Type B pancreatic cell (in vitro differentiated cells): Measurements from ENCODE around the gene SLC36A2. TPM values are rescaled to one million over a fixed set of nuclear protein-coding genes. Genes with fewer than 3 reads are reported as not detected.

Experiments
- DNase-seq: peaks from one replicate; pipeline ENCODE4 v3.0.0; 2021; ENCODE audit warnings: mixed read lengths; ENCODE audit not compliant: unreplicated experiment; ENCODE audit errors: extremely low spot score
- H3K27ac Mint-ChIP-seq: 2 replicates; pipeline ENCODE4 v1.8.0; 2021; ENCODE audit warnings: mild to moderate bottlenecking, mixed read lengths
- H3K27me3 Mint-ChIP-seq: 2 replicates; pipeline ENCODE4 v1.8.0; 2021; ENCODE audit warnings: mixed read lengths
- H3K36me3 Mint-ChIP-seq: 2 replicates; pipeline ENCODE4 v1.8.0; 2021; ENCODE audit warnings: mixed read lengths
- H3K4me1 Mint-ChIP-seq: one replicate; pipeline ENCODE4 v1.8.0; 2021; ENCODE audit warnings: mixed read lengths; ENCODE audit not compliant: unreplicated experiment
- H3K4me3 Mint-ChIP-seq: 2 replicates; pipeline ENCODE4 v1.8.0; 2021; ENCODE audit warnings: mild to moderate bottlenecking, mixed read lengths
- H3K9me3 Mint-ChIP-seq: 2 replicates; pipeline ENCODE4 v1.8.0; 2021; ENCODE audit warnings: mixed read lengths
- total RNA-seq: library from RNA; stranded (reverse); gene quantifications from 2 replicates; pipeline ENCODE4 v1.2.1, GENCODE V29; 2021; ENCODE audit warnings: low replicate concordance
- TF ChIP-seq, protein P1 (sequence below): fragments of 200-600 bp; sonication (generic); conservative IDR thresholded peaks from 2 replicates; pipeline ENCODE4 v1.5.0; 2021; ENCODE audit warnings: antibody characterized with exemption, mild to moderate bottlenecking

Gene SLC36A2
- total RNA-seq, 1 donor from 2014 or later: not detected

DNA sequence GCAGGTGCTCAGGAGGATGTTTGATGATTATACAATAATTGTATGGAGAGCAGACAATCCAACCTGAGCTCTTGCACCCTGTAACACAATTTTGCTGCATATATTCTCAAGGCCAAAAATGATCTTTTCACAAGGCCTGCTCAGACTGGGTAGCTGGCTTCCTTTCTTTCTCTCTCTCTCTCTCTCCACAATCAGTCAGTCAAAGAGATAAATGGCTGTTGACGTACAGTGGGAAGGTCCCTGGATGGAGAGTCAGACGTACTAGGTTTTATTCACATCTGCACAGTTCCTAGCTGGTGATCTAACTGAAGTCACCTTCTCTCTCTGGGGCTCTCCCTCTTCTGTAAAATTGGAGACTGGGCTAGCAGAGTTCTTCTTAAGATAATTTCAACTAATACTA lies 19.8 kb downstream of the SLC36A2 start:
- H3K27me3 Mint-ChIP-seq: no peaks in the 10 kb centered on the region
- TF ChIP-seq, protein P1, sequence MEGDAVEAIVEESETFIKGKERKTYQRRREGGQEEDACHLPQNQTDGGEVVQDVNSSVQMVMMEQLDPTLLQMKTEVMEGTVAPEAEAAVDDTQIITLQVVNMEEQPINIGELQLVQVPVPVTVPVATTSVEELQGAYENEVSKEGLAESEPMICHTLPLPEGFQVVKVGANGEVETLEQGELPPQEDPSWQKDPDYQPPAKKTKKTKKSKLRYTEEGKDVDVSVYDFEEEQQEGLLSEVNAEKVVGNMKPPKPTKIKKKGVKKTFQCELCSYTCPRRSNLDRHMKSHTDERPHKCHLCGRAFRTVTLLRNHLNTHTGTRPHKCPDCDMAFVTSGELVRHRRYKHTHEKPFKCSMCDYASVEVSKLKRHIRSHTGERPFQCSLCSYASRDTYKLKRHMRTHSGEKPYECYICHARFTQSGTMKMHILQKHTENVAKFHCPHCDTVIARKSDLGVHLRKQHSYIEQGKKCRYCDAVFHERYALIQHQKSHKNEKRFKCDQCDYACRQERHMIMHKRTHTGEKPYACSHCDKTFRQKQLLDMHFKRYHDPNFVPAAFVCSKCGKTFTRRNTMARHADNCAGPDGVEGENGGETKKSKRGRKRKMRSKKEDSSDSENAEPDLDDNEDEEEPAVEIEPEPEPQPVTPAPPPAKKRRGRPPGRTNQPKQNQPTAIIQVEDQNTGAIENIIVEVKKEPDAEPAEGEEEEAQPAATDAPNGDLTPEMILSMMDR: no peak

DNA sequence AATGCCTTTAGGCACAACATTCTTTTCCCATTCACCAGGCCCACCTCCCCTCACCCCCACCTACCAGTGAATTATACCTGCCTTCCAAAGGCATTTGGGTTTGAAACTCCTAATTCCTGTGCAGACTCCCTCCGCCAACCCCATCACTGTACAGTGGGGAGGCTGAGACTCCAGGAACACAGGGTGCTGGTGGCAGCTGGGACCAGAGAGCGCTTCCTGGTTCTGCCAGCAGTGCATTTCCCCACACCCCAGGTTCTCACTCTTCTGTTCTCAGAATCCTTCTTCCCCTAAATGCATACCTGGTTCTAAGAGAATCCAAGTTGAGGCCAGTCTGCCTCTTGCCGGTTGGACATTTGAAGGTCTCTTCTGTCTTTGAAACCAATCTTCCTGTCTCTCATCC lies 21.1 kb downstream of the SLC36A2 start:
- no peaks in the 10 kb centered on the region for H3K27me3 Mint-ChIP-seq
- DNase-seq: no peak
- TF ChIP-seq, protein P1: no peak
- H3K9me3 Mint-ChIP-seq: no peaks in the 10 kb centered on the region
- H3K4me1 Mint-ChIP-seq: peaks cover 4% of the 10 kb centered on the region
- H3K27ac Mint-ChIP-seq: no peak overlapping the region
- H3K36me3 Mint-ChIP-seq: no peaks in the 10 kb centered on the region
- no peak overlapping the region for H3K4me3 Mint-ChIP-seq

More for the DNA sequence above, 19.8 kb downstream of the SLC36A2 start:
- H3K27ac Mint-ChIP-seq: no peak overlapping the region
- H3K9me3 Mint-ChIP-seq: no peaks in the 10 kb centered on the region
- no peaks in the 10 kb centered on the region for H3K36me3 Mint-ChIP-seq
- H3K4me3 Mint-ChIP-seq: no peak overlapping the region
- no peaks in the 10 kb centered on the region for H3K4me1 Mint-ChIP-seq
- no peak for DNase-seq

DNA sequence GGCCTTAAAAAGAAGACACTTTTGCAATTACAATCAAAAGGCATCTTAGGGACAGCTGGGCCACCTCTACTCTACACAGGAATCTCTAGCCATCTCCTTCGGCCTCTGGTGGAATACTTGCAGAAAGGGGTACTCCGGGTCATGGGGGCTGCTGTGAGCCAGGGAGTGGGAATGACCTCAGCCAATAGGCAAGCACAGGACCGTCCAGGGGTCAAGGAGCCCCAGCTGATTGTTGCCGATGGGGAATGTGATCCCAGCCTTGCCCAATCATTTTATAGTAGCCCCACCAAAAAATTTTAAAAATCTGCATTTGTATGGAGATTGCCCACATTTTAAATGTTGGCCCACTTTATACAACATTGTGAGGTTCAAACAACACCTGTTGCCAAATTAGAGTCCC lies 26.9 kb downstream of the SLC36A2 start:
- Mint-ChIP-seq H3K36me3 (no peaks in the 10 kb centered on the region), H3K4me3 (no peak overlapping the region), H3K4me1 (peaks cover 8% of the 10 kb centered on the region), H3K9me3 (no peaks in the 10 kb centered on the region), H3K27ac (no peak overlapping the region), H3K27me3 (peaks cover 3% of the 10 kb centered on the region)
- DNase-seq: no peak
- TF ChIP-seq, protein P1: no peak

DNA sequence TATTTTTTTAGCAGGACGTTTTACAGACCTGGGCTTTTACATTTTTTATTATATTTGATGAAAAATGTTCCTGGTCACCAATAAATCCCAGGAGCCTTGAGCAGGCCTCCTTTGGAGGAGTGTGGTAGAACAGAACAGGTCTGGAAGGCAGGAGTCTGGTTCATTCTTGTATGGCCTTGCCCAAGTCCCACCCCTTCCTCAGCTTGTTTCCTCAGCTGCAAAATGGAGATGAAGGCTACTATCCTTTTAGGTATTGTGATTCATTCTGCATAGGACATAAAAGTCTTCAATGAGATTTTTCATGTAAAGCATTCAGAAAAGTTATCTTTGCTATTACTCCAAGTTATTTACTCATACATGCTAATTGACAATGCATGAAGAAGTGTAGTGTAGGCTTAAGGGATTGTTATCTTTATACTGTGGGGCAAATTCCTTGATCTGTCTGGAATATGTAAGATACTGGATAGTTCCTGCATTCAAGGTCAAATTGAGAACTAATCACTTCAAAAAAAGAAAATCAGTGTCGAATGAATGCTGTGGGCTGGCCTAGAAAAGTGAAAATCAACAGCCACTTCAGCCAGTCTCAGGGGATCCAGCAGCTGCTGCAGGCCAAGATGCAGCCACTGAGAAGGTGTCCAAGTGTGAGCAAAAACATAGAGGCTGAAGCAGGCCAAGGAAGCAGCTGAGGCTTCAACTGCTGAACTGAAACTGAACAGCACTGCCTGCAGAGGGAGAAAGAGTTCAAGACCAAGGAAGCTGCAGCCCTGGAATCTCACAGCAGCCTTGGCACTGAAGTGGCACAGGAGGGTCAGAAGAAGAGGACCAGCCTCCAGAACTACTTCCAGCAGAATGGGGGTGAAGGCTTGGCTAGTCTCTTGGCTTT lies 28.3 kb downstream of the SLC36A2 start:
- Mint-ChIP-seq H3K36me3 (no peaks in the 10 kb centered on the region), H3K4me3 (no peak overlapping the region), H3K27me3 (peaks cover 3% of the 10 kb centered on the region), H3K4me1 (peaks cover 8% of the 10 kb centered on the region), H3K27ac (no peak overlapping the region), H3K9me3 (no peaks in the 10 kb centered on the region)
- TF ChIP-seq, protein P1: peak; percentile 26
- no peak for DNase-seq

DNA sequence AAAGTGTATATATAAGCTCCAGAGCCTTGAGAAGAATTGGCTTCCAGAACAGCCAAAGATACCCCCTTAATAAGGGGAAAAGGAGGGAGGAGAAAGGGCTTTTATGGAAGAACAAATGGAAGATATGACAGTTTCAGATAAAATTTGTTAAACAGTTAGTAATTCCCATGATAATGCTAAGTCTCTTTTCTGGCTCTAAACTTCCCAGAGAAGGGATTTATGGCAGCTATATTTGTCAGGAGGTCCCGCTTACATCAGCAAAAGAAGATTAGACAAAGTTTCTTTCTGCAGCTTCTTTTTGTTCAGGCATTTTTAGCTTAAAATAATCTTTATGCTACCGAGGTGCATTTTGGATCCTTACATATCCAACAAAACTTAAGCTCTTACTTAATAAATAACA lies 29.5 kb downstream of the SLC36A2 start:
- DNase-seq: no peak
- H3K27me3 Mint-ChIP-seq: peaks cover 3% of the 10 kb centered on the region

More for the DNA sequence above, 29.5 kb downstream of the SLC36A2 start:
- Mint-ChIP-seq H3K4me3 (no peak overlapping the region), H3K9me3 (no peaks in the 10 kb centered on the region), H3K36me3 (no peaks in the 10 kb centered on the region), H3K4me1 (peaks cover 8% of the 10 kb centered on the region), H3K27ac (no peak overlapping the region)
- TF ChIP-seq, protein P1: no peak
